Sigmoid colon (tissue), 7 donors: ENCODE data around the gene SNX1. TPM values are rescaled to one million over a fixed set of nuclear protein-coding genes. Genes with fewer than 3 reads are reported as not detected.

Experiments
- DNase-seq: peaks from one replicate; pipeline ENCODE4 v3.0.0-alpha.2; 2019
- H3K27ac ChIP-seq, 4 donors: fragments of 200-600 bp; sonication (generic); one replicate each; pipeline ENCODE4 v1.5.1; 2016 to 2019; ENCODE audit warnings: mild to moderate bottlenecking in 1 of 4
- H3K27me3 ChIP-seq, 3 donors: fragments of 200-600 bp; sonication (generic); one replicate each; pipeline ENCODE4 v1.5.1; 2019; ENCODE audit warnings: mild to moderate bottlenecking in 1 of 3
- H3K36me3 ChIP-seq, 4 donors: fragments of 200-600 bp; sonication (generic); one replicate each; pipeline ENCODE4 v1.5.1; 2016 to 2019
- H3K4me1 ChIP-seq, 4 donors: fragments of 200-600 bp; sonication (generic); one replicate each; pipeline ENCODE4 v1.5.1; 2017 to 2019
- H3K4me3 ChIP-seq, 4 donors: fragments of 200-600 bp; sonication (generic); one replicate each; pipeline ENCODE4 v1.5.1; 2017 to 2019; ENCODE audit warnings: mild to moderate bottlenecking in 2 of 4, moderate library complexity in 1 of 4
- H3K9me3 ChIP-seq, 4 donors: fragments of 200-600 bp in 3 of 4; sonication (generic) in 3 of 4; one replicate each; pipeline versions ENCODE4 v1.5.1 to v1.6.1; 2013 to 2019
- EP300 ChIP-seq, 4 donors: sonication (generic); formaldehyde crosslinking; IDR thresholded peaks; one replicate each; pipeline ENCODE4 v1.6.1; 2017; ENCODE audit warnings: antibody characterized with exemption in 4 of 4
- POLR2A ChIP-seq, 2 donors: fragments of 450-650 bp; IDR thresholded peaks; one replicate each; pipeline ENCODE4 v1.6.1; 2016; ENCODE audit warnings: antibody characterized with exemption in 2 of 2, mild to moderate bottlenecking in 2 of 2, moderate library complexity in 2 of 2
- POLR2AphosphoS5 ChIP-seq, 4 donors: sonication (generic); formaldehyde crosslinking; IDR thresholded peaks; one replicate each; pipeline ENCODE4 v1.6.1; 2017; ENCODE audit warnings: antibody characterized with exemption in 4 of 4
- WGBS, 2 donors: extraction: QIAGEN DNeasy Blood & Tissue Kit; methylation state at CpG; one replicate each; pipeline ENCODE4 v1.1.7; 2013; 5-methylcytosine and 5-hydroxymethylcytosine counted together
- intact Hi-C: fragments of 100-400 bp; cut with DNase I; formaldehyde crosslinking; loops from one replicate; pipeline ENCODE4 v1.15.1; 2023
- polyA plus RNA-seq, 3 donors: library from polyadenylated mRNA; stranded (reverse); fragments of 200-250 nt; gene quantifications; one replicate each; pipeline ENCODE4 v1.2.3, GENCODE V29; 2013
- total RNA-seq, 4 donors: library from RNA; depleted of rRNA; stranded (reverse); fragments of >200 nt; gene quantifications; one replicate each; pipeline ENCODE4 v1.1.0, GENCODE V29; 2016
- TF ChIP-seq, protein P1 (sequence below), 4 experiments: fragments of 450-650 bp in 3 of 4; fragments of 200-600 bp in 1 of 4; IDR thresholded peaks; one replicate each; pipeline ENCODE4 v1.5.1; 2016 to 2019; ENCODE audit warnings: antibody characterized with exemption in 4 of 4, mild to moderate bottlenecking in 3 of 4, moderate library complexity in 2 of 4
- donor health status: healthy with polysubstance abuse.
- donor health status: Bipolar disorder and iron deficiency.
- donor health status: healthy.

Gene SNX1
- total and polyA plus RNA-seq, 7 donors: 70.3 to 88.1 (median 75.1) TPM

DNA sequence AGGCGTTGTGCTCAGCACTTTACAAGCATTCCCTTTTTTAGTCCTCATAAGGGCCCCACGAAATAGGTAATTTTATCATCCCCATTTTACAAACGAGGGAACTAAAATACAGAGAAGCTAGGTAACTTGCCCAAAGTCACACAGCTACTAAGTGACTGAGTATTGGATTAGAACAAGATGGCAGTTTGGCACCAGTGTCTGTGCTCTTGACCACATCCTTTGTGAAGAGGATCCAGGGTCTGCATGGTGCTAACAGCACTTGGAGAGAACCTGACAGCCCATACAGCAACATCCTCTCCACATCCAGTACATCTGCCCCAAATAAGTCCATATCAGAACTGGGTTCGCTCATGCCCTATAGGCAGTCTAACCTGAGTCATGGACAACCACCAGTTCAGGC is 27.6 kb upstream of the SNX1 start:
- intact Hi-C loops: loop anchor here (5.0 to 10.0 kb wide), 2 partner anchors 173 to 316 kb away; no protein-coding TSS in a partner anchor
- Histone ChIP-seq H3K36me3 (no peaks in the 10 kb centered on the region), H3K4me1 (peaks cover 0 to 42% (median 32%) of the 10 kb centered on the region in 4 donors), H3K27me3 (no peaks in the 10 kb centered on the region), H3K27ac (no peak overlapping the region), H3K4me3 (peak overlapping the region in 1 of 4 donors; percentile 5), H3K9me3 (no peaks in the 10 kb centered on the region)
- TF ChIP-seq POLR2AphosphoS5 (IDR thresholded peaks at IDR 0.05) (no peak), POLR2A (IDR thresholded peaks at IDR 0.05) (no peak), EP300 (IDR thresholded peaks at IDR 0.05) (no peak)
- TF ChIP-seq, protein P1, sequence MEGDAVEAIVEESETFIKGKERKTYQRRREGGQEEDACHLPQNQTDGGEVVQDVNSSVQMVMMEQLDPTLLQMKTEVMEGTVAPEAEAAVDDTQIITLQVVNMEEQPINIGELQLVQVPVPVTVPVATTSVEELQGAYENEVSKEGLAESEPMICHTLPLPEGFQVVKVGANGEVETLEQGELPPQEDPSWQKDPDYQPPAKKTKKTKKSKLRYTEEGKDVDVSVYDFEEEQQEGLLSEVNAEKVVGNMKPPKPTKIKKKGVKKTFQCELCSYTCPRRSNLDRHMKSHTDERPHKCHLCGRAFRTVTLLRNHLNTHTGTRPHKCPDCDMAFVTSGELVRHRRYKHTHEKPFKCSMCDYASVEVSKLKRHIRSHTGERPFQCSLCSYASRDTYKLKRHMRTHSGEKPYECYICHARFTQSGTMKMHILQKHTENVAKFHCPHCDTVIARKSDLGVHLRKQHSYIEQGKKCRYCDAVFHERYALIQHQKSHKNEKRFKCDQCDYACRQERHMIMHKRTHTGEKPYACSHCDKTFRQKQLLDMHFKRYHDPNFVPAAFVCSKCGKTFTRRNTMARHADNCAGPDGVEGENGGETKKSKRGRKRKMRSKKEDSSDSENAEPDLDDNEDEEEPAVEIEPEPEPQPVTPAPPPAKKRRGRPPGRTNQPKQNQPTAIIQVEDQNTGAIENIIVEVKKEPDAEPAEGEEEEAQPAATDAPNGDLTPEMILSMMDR (IDR thresholded peaks at IDR 0.05): no peak
- 35 to 58% methylated on average over 4 of the region's 4 CpGs for WGBS, 2 donors
- no peak for DNase-seq

DNA sequence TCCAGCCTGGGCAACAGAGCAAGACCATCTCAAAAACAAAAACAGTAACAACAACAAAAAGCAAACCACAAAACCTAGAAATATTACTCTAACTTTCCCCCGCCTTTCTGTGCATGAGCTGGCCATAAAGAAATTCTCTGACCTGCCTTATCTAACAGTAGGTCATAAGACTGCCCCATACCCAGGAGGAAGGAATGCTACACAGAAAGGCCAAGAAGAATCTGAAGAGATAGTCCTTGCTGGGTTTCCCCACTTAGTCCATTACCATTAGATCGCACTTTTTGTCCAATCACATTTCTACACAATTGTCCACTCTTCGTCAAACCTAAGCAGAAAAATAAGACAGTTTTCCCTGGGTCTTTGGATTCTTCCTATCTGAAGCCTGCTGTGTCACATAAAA is 25.7 kb upstream of the SNX1 start:
- no peak overlapping the region for H3K4me3 ChIP-seq
- H3K36me3 ChIP-seq: peaks cover 0 to 17% (median 3%) of the 10 kb centered on the region in 4 donors
- TF ChIP-seq, protein P1 (IDR thresholded peaks at IDR 0.05): no peak
- TF ChIP-seq POLR2AphosphoS5 (IDR thresholded peaks at IDR 0.05) (no peak), POLR2A (IDR thresholded peaks at IDR 0.05) (no peak), EP300 (IDR thresholded peaks at IDR 0.05) (no peak)
- no peaks in the 10 kb centered on the region for H3K27me3 ChIP-seq
- intact Hi-C loops: no loop called here
- H3K27ac ChIP-seq: peak overlapping the region in 3 of 4 donors; percentile 70 to 79 (median 73)
- no peaks in the 10 kb centered on the region for H3K9me3 ChIP-seq
- H3K4me1 ChIP-seq: peaks cover 0 to 42% (median 32%) of the 10 kb centered on the region in 4 donors
- DNase-seq: no peak
- WGBS, 2 donors: 92% methylated on average over 3 of the region's 3 CpGs

DNA sequence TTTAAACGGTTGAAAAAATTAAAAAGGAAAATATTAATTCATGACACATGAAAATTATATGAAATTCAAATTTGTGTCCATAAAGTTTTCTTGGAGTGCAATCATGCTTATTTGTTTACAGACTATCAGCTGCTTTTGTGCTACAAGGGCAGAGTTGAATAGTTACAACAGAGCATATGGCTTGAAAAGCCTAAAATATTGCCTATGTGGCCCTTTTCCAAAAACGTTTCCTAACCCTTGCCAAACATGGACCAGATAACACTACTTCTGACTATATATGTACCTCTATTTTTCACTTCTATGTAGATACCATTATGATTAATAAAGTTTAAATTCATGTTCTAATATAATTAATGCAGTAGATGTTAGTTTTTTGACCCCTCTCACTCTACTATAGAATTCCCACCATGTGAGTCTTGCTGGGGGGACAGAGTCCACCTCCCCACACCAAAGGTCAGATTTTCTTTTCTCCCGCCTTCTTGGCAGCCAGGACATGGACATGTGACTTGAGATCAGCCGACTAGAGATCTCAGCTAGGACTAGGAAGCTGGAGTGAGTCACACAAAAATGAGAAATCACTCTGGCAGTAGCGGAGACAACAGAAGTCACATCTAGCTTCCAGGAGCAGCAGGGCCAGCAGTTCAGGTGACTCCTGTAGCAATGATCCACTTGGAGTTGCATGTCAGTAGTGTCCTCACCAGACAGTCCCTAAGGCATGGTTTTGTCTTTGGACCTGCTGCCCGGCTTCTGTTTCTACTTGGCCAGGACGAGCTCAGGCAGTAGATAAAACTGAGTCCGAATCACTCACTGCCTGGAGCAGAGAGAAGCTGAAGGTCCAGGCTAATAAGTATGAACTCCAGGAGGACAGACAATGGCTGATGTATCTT is 24.6 kb upstream of the SNX1 start:
- Histone ChIP-seq H3K9me3 (no peaks in the 10 kb centered on the region), H3K36me3 (peaks cover 0 to 20% (median 3%) of the 10 kb centered on the region in 4 donors), H3K27ac (peak overlapping the region; percentile 48 to 79 (median 72)), H3K4me1 (peaks cover 0 to 42% (median 32%) of the 10 kb centered on the region in 4 donors), H3K27me3 (no peaks in the 10 kb centered on the region), H3K4me3 (no peak overlapping the region)
- intact Hi-C loops: no loop called here
- TF ChIP-seq, protein P1 (IDR thresholded peaks at IDR 0.05): no peak
- TF ChIP-seq POLR2AphosphoS5 (IDR thresholded peaks at IDR 0.05) (peak in 3 of 4 donors; percentile 41 to 73 (median 42)), EP300 (IDR thresholded peaks at IDR 0.05) (peak in 1 of 4 donors; percentile 65), POLR2A (IDR thresholded peaks at IDR 0.05) (no peak)
- WGBS, 2 donors: 61 to 76% methylated on average over 8 of the region's 8 CpGs
- peak; percentile 90 for DNase-seq

DNA sequence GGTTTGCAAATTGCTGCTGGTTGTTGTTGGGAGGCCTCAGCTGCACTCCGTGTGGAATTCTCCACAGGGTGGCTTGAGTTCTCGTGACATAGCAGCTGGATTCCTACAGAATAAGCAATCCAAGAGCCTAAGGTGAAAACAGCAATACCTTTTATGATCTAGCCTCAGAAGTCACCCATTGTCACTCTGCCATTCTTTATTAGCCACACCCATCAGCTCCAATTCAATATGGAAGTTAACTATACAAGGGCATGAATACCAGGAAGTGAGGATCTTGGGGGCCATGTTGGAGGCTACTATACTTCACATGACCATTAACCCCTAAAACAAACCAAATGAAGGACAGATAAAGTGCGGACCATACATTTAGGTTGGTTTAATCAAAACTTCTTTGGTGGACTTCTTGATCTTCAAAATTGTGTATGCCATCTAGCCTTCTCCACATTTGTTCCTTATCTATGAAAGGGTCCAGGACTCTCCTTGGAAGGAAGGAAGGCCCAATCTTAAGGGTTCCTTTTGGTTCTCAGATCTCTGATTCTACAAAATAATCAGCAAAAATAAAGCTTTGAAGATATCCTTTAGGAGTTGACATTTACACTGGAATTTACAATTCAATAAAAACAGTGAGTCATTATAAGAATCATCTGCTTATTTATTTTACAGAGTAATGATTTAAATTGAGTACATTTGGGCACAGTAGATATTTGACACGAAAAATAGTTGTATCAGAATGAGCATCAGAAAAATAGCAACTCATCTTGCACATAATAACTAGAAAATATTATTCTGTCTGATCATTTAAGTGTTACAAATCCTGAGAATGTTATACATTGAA is 23.6 kb upstream of the SNX1 start:
- peaks cover 0 to 20% (median 3%) of the 10 kb centered on the region in 4 donors for H3K36me3 ChIP-seq
- TF ChIP-seq POLR2AphosphoS5 (IDR thresholded peaks at IDR 0.05): no peak
- TF ChIP-seq, protein P1 (IDR thresholded peaks at IDR 0.05): no peak
- no peak for TF ChIP-seq EP300 (IDR thresholded peaks at IDR 0.05)
- no peak for TF ChIP-seq POLR2A (IDR thresholded peaks at IDR 0.05)
- no peaks in the 10 kb centered on the region for H3K9me3 ChIP-seq
- H3K27me3 ChIP-seq: no peaks in the 10 kb centered on the region
- H3K4me3 ChIP-seq: no peak overlapping the region
- H3K27ac ChIP-seq: peak overlapping the region; percentile 48 to 79 (median 72)
- intact Hi-C loops: no loop called here
- peaks cover 0 to 42% (median 32%) of the 10 kb centered on the region in 4 donors for H3K4me1 ChIP-seq
- no peak for DNase-seq
- 91 to 92% methylated on average over 4 of the region's 4 CpGs for WGBS, 2 donors
